HG03460 (cell line): ENCODE data around the gene C17orf113.
A peak's percentile ranks its signal among the peaks of the same experiment; 100 is the strongest.
"Not testable (repeated sequence)": the region's sequence is repeated elsewhere in the genome, so short reads cannot be mapped to it uniquely, and the experiment has no call there.

ENCODE experiments used
- ATAC-seq: cut with Tn5 transposase; IDR thresholded peaks from one replicate; pipeline ENCODE4 v1.9.1; 2021; ENCODE audit not compliant: unreplicated experiment

Gene C17orf113

GRCh38 chr17:42017866-42018200 lies 32.6 kb downstream of the C17orf113 start:
- ATAC-seq: no peak

DNA sequence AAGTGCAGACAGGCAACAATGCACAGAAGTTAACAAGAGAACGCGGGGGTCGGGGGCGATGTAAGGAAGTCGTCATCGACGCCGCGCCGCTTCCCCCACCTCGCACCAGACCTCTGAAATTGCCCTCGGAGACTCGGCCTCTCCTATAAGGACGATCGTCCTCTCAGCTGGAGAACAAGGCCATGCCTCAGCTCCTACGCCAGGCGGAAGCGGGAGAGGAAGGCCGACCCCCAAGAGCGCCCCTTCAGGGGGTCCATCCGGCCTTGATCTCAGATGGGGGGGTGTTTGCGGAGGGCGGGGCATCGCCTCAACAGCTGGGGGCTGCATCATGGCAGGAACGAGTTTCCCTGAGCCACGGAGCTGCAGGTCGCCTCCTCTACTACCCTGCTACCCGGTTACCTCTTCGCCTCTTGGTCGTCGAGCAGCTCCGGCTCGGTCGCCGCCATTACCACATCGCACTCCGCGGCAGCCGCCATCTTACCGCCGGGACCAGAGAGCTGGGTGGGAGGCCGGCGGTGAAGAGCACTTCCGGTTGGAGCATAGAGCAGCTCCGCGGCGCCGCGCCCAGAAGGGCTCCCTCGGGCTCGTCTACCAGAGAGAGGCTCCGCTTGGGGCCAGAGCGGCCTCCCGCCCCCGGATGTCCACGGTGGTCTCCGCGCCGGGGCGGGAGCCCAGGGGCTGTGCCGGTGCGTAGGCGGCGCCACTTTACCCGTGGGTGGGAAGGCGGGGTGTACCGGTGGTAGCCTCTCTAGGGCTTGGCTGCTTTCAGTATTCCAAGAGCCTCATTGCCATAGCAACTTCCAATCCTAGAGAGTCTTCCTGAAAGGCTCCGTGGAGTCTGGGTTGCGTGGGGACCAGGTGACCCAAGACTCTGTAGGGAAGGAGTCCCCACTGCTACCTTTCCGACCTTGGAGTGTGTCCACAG lies 33.2 kb downstream of the C17orf113 start, which contains the start of gene DNAJC7:
Gene DNAJC7 (minus strand): TSS at position 499 of the 925 bp plus-strand sequence. CDS start 23 bp downstream, at position 476.
- ATAC-seq: peak; percentile 84

DNA sequence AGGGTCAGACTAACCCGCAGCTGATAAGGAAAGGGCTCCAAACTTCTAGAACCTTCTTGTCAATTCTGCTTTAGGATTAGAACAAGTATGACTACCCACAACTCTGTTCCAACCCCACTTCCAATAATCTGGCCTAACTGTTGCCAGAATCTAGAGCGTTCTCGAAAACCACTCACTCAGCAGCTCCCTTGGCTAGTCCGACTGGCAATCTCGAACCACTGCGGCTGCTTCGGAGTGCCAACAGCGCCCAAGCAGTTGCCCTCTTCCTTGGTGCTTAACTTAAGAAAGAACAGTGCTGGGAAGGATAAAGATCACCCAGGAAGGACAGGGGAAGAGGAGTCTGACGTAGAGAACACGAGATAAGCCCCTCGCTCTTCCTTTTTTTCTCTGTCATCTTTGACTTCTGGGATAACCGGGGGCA lies 34.0 kb downstream of the C17orf113 start:
- ATAC-seq: no peak

DNA sequence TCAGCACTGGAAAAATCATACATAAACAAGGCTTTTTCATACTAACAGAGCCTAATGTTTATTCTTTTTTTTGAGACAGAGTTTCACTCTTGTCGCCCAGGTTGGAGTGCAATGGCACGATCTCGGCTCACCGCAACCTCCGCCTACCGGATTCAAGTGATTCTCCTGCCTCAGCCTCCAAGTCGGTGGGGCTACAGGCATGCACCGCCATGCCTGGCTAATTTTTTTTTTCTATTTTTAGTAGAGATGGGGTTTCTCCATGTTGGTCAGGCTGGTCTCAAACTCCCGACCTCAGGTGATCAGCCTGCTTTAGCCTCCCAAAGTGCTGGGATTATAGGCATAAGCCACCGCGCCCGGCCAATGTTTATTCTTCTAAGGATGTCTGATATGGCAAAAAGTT lies 36.7 kb downstream of the C17orf113 start:
- ATAC-seq: not testable (repeated sequence)

DNA sequence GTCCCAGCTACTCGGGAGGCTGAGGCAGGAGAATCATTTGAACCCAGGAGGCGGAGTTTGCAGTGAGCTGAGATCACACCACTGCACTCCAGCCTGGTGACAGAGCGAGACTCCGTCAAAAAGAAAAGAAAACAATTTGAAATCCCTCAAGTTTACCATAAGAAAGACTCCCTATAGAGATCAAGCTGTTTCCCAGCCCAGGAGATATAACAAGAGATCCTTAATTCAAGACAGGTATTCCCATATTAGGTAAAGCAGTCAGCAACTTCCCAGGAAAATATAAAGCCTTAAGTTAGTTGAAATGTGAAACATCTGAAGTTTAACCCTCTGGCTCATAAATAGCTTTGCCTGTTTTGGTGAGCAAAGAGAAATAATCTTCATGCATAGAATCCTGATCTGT lies 38.0 kb downstream of the C17orf113 start:
- not testable (repeated sequence) for ATAC-seq

- no peak for ATAC-seq
These were observed 39.4 kb downstream of the C17orf113 start for GRCh38 chr17:42010898-42011516.

DNA sequence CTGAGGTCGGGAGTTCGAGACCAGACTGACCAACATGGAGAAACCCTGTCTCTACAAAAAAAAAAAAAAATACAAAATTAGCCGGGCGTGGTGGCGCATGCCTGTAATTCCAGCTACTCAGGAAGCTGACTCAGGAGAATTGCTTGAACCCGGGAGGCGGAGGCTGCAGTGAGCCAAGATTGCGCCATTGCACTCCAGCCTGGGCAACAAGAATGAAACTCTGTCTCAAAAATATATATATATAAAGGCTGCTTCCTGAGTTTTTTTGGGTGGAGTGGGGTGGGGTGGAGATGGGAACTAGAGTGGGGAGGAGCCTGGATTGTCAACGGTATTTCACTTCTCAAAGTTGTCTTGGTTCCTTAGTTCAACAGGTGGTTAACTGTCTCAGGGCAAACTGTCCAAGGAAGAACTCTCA lies 40.1 kb downstream of the C17orf113 start:
- ATAC-seq: not testable (repeated sequence)

GRCh38 chr17:42009170-42009569 lies 41.2 kb downstream of the C17orf113 start:
- no peak for ATAC-seq

- no peak for ATAC-seq
These were observed 45.2 kb downstream of the C17orf113 start for GRCh38 chr17:42005166-42005565.

DNA sequence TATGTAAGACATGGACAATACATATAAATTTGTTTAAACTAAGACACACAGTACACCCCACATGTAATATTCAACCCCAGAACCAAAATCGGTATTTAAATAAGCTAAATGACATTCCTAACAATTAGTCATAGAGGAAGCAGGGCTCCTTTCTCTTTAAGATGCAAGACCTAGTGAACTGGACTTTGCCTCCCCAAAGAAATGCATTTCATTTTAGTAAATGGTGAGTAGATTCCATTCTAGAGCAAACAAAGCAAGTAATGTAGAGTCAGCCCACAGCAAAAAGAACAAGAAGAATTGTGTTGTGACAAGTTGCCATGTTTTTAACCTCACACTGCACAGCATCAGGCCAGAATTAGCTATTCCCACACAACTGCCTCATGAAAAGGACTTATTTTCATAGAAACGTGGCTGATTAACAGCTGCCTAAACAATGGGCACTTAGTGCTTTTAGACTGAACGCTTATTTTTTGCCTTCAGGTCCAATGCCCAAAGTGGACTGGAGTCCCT lies 47.6 kb downstream of the C17orf113 start:
- no peak for ATAC-seq

DNA sequence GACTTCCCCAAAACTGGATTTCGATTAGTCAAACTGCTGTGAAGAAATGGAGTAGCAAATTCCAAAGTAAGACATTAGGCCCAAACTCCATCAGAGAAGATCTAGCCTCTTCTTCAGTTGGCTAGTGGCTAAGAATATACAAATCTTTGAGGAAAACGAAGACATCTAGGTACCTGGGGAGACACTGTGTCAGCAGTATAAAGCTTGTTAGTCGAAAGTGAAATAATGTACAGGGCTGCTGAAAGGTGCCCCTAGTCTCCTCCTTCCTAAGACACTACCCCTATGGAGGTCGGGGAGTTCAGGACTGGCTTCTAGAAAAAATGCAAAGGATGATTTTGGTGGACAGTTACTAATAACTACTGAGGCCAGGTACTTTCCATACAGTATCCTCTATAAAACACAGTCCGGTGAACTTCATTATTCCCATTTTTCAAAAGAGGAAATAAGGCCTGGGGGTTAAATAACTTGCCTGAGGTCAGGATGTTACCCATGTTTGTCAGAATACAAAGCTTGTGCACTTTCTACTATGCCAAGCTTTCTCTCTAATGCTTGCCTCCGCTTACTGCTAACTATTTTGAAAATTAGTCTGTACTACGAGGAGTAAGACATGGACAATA lies 48.1 kb downstream of the C17orf113 start:
- no peak for ATAC-seq

GRCh38 chr17:42001729-42002128 lies 48.7 kb downstream of the C17orf113 start:
- ATAC-seq: no peak

- ATAC-seq: no peak
These were observed 49.8 kb downstream of the C17orf113 start for GRCh38 chr17:42000413-42001133.

DNA sequence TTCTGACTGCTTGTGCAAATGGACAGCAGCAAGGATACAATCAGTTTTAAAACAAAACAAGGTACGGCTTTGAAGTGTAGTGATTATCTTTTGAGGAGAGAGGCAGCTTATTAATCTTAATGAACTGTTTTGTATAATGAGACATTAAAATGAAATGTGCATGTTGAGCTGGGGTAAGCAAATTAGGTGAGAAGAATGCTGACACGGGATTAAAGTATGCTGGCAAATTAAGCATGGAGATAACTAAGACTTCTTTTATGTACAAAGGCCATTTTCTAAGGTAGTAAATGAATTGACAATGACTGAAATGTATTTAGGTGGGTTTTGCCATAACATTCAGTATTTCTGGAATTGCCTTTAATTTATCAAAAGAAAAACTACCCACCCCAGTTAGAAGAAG lies 51.9 kb downstream of the C17orf113 start:
- ATAC-seq: no peak

GRCh38 chr17:41996855-41997164 lies 53.6 kb downstream of the C17orf113 start:
- no peak for ATAC-seq

DNA sequence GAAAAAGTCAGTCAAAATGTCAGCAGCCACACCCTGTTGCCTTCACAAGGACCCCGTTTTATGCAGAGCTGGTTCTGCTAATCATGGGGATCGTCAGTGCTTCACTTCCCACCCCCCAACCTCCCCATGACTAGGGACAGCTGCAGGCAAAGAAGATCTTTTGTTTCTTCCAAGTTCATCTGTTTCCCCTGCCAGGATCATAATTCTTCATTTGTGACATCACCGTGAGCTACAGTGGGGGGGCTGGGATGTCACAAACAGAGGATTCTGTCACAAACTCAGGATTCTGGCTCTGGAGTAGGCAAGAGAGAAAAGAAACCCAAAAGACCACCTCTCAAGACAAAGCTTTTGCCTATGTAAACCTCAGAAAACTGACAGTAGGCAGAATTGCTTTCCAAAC lies 57.8 kb downstream of the C17orf113 start:
- no peak for ATAC-seq

DNA sequence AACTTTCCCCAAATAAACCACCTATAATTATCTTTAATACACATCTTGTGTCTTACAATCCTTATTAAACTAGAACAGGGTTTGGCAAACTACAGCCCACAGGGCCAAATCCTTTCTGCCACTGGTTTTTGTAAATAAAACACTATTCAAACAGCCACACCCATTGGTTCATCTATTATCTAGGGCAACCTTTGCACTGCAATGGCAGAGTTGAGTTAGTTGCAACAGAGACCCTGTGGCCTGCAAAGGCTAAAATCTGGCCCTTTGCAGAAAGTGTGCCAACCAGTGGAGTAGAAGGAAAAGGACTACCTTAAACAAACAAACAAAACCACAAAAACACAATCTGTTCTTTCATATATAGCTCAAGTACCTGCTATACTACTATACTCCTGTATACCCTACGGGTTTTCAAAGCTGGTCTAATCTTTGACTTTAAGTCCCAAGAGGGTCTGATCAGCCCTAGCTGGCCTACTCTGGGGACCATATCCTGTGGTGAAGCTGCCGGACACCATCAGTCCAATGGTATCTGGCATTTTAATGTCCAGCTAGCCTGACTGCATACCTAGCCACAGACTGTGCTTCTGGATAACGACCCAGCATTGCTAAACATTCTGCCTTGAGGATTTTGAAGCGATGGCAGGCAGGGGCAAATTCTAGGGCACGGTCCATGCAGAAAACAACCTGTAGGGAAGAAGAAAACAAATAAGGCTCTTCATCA lies 60.5 kb downstream of the C17orf113 start:
- ATAC-seq: no peak

GRCh38 chr17:41988418-41988817 lies 62.0 kb downstream of the C17orf113 start:
- ATAC-seq: no peak
